MM.1S (cell line): ENCODE measurements around the gene ARHGAP28.

Experiments used
- EZH2 ChIP-seq: fragments of 300-600 bp; sonication (generic); optimal IDR thresholded peaks from 2 replicates; pipeline ENCODE3; 2017; ENCODE audit warnings: low read depth, mild to moderate bottlenecking, antibody characterized with exemption, low read length, mixed read lengths
- EZH2phosphoT487 ChIP-seq: fragments of 300-600 bp; sonication (generic); IDR thresholded peaks from 2 replicates; pipeline ENCODE4 v1.6.1; 2018; ENCODE audit warnings: antibody characterized with exemption, low read length
- TF ChIP-seq, protein P1 (sequence below): fragments of 300-600 bp; sonication (generic); IDR thresholded peaks from 2 replicates; pipeline ENCODE4 v1.5.1; 2016; ENCODE audit warnings: antibody characterized with exemption, low read length, mixed read lengths

DNA sequence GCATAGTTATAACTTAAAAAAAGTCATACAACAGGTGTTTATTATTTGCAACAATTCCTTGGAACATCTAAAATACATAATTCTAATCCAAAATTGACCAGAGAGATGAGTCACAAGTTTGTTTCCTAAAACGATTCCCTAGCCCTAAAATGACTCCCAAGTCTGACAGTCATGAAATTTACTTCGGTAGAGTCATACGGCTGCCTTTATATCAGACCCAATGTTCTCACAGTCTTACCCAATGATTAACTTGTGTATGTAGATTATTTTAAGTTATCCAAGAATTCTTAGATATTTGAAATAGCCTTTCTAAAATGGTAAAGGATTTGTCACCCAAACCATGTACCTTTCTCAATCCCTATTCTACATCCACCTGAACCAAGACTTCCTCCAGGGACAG is 213.2 kb downstream of the ARHGAP28 start:
- TF ChIP-seq, protein P1, sequence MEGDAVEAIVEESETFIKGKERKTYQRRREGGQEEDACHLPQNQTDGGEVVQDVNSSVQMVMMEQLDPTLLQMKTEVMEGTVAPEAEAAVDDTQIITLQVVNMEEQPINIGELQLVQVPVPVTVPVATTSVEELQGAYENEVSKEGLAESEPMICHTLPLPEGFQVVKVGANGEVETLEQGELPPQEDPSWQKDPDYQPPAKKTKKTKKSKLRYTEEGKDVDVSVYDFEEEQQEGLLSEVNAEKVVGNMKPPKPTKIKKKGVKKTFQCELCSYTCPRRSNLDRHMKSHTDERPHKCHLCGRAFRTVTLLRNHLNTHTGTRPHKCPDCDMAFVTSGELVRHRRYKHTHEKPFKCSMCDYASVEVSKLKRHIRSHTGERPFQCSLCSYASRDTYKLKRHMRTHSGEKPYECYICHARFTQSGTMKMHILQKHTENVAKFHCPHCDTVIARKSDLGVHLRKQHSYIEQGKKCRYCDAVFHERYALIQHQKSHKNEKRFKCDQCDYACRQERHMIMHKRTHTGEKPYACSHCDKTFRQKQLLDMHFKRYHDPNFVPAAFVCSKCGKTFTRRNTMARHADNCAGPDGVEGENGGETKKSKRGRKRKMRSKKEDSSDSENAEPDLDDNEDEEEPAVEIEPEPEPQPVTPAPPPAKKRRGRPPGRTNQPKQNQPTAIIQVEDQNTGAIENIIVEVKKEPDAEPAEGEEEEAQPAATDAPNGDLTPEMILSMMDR: no peak
- no peak for TF ChIP-seq EZH2
- TF ChIP-seq EZH2phosphoT487: no peak
